ENCODE measurements around the gene IRAK3.
"Not testable (repeated sequence)": the region's sequence is repeated elsewhere in the genome, so short reads cannot be mapped to it uniquely, and the experiment has no call there.

Gene IRAK3

DNA sequence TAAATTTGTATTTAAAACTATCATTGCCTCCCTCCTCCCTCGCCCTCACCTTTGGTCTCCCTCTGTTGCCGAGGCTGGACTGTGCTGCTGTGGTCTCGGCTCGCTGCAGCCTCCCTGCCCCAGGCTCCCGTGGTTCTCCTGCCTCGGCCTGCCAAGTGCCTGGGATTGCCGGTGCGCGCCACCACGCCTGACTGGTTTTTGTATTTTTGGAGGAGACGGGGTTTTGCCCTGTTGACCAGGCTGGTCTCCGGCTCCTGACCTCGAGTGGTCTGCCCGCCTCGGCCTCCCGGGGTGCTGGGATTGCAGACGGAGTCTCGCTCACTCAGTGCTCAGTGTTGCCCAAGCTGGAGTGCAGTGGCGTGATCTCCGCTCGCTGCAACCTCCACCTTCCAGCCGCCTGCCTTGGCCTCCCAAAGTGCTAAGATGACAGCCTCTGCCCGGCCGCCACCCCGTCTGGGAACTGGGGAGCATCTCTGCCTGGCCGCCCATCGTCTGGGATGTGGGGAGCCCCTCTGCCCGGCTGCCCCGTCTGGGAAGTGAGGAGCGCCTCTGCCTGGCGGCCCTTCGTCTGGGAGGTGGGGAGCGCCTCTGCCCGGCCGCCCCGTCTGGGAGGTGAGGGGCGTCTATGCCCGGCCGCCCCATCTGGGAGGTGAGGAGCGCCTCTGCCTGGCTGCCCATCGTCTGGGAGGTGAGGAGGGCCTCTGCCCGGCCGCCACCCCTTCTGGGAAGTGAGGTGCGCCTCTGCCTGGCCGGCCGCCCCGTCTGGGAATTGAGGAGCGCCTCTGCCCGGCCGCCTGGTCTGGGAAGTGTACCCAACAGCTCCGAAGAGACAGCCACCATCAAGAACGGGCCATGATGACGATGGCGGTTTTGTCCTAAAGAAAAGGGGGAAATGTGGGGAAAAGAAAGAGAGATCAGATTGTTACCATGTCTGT is 14.4 kb upstream of the IRAK3 start:
- not testable (repeated sequence) for DNase-seq

DNA sequence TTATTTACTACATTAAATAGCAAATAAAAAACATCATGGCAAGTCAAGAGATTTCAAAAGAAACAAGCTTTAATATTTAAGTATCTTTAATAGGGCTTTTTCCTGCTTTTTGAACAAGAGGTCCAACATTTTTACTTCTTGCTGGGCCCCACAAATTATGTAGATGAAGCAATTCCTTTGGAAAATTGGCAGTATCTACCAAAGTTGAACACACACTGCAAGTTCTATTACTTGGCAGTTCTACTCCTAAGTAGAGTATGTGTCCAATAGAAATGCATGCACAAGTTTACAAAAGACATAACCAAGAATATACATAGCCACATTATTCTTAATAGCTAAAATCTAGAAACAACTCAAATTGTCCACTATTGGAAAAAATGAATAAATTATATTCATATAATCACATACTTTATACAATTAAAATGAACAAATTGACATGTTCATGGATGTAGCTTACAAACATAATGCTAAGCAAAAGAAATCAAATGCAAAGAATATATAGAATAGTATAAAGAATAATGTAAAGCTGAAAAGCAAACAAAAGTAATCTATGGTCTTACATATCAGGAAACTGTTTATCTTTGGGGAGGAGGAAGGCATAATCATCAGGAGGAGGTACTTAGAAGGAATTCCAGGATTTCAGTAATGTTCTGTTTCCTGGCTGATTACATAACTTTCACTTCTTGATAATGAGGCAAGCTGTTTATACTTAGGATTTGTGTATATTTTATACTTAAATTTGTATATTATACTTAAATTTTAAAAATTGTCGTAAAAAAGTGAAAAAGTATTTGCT is 12.7 kb upstream of the IRAK3 start:
- DNase-seq = no peak

GRCh38 chr12:66182956-66183355 is 6.1 kb upstream of the IRAK3 start:
- no peak for DNase-seq

DNA sequence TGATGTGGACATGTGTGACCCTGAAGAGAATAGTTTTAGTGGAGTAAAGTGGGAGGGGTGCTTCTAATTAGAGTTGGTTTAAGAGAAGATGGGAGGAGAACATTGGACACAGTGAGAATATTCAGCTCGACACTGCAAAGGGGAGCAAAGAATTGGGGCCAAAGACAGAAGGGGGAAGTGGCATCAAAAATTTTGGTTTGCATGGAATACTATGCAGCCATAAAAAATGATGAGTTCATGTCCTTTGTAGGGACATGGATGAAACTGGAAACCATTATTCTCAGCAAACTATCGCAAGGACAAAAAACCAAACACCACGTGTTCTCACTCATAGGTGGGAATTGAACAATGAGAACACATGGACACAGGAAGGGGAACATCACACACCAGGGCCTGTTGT is 4.2 kb upstream of the IRAK3 start:
- DNase-seq = not testable (repeated sequence)

GRCh38 chr12:66187036-66187435 is 2.0 kb upstream of the IRAK3 start:
- DNase-seq = no peak

DNA sequence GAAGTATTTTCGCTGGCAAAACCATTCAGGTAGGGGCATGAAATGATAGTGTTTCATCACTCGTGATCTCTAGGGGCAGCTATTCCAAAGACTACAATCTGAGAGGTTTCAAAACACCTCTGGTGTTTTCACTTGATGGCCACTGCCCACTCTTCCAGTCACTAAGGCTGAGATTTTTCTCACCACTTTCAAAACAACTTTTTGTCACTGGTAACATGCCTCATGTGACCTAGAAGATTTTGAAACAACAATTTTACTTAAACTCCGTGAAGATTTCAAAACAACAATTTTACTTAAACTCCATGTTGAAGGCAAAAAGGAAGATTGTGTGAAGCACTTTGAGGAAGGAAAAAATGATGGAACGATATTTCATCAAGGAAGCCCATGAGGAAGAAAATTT is 1.2 kb upstream of the IRAK3 start:
- no peak for DNase-seq

DNA sequence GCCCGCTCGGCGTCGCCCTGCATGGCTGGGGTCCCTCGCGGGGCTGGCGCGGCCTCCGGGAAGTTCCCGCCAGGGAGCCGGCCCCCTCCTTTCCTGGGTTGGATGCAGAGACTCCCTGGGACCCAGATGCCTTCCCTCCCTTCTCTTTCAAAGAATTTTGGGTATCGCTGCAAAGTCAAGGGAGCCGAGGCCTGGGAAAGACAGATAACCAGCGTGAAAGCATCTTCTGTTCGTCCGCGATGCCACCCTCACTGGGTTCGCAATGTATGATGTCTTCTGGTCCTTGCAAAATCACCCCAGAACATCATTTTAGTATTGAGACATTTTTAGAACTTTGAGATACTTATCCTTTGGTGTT is 451 bp downstream of the IRAK3 start:
- no peak for DNase-seq

GRCh38 chr12:66189889-66190288 is 875 bp downstream of the IRAK3 start:
- DNase-seq = no peak

- no peak for DNase-seq
These were observed 1.7 kb downstream of the IRAK3 start for GRCh38 chr12:66190519-66191370.

GRCh38 chr12:66191547-66192126 is 2.6 kb downstream of the IRAK3 start:
- DNase-seq = no peak

GRCh38 chr12:66194122-66194521 is 5.1 kb downstream of the IRAK3 start:
- no peak for DNase-seq

DNA sequence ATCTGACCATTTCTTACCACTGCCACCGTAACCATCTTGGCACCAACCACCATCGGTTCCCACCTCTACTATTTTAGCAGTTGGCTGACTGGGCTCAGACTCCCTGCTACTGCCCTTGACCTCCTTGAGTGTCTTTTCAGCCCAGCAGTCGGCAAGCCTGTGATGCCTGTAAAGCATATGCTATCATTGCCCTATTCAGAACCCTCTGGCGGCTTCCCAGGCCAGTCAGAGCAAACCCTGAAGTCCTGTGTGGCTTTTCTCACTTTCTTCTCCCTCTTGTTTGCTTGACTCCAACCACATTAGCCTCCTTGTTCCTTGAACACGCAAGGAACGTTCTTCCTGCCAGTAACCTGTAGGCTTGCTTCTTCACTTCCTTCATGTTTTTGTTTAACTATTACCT is 6.2 kb downstream of the IRAK3 start:
- DNase-seq = no peak

- no peak for DNase-seq
These were observed 7.8 kb downstream of the IRAK3 start for GRCh38 chr12:66196806-66197205.

DNA sequence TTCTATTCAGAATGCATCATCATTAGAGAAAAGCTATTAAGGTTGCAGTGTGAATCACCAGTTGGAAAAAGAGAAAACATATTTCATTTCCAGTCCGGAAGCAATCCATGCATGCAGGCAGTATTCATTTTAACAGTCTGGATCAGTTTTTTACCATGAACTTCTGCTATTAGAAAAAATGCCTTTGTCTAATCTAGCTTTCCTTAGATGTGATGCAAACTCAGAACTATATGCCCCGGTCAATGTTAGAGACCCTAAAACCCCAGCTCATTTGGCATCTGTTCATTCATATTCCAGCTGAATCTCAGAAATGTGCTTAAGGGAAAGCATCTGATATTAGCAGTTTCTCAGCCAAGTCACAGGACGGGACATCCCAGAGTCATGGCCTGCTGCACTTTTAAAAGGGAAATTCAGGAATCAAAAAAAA is 8.5 kb downstream of the IRAK3 start:
- DNase-seq = no peak

- no peak for DNase-seq
These were observed 10.1 kb downstream of the IRAK3 start for GRCh38 chr12:66199141-66199540.

DNA sequence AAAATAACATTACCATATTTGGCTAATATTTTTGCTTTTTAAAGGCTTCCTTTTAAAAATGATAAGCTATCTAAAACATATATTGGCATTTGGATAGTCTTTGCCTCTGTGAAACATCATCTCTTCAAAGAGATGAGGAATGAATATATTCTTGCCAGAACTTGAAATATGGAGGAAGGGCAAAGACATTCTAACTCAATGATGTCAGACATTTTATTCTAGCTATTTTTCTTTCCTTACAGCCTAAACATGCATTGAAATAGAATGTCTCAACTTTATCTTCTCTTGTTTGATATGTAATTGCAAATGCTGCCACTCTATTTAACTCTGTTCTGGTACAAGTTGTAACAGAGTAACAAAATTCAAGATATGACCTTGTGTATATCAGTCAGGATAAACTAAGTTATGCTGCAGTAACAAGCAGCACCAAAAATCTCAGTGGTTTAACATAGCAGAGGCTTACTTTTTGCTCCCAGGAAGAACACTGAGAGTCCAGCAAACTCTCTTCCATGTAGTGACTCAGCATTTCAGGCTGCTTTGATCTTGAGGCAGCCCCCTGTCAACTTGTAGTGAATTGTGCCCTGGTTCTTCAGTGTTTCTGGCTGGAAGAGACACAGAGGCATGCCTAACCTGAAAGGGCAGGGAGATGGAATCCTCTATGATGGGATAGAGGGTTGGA is 11.0 kb downstream of the IRAK3 start:
- DNase-seq = no peak

GRCh38 chr12:66203820-66204219 is 14.8 kb downstream of the IRAK3 start:
- no peak for DNase-seq

- no peak for DNase-seq
These were observed 17.1 kb downstream of the IRAK3 start for GRCh38 chr12:66206141-66206540.

DNA sequence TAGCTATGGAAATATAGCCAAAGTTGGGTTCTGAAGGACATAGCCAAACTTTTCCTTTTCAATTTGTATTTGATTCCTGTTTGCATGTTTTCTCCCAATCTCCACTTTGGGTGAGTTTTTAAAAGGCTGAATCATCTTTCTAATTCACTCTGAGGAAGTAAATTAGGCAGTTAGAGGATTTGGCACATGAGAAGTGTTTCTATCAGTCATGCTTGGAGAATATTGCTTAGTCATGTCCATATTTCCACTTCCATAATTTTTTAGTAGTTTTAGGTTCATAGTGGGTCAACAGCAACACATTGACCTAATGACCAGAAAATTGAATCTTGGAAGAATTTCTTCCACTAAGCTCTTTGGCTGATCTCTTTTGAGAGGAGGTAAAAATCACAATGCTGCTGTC is 21.8 kb downstream of the IRAK3 start:
- DNase-seq = no peak

GRCh38 chr12:66211573-66211972 is 22.6 kb downstream of the IRAK3 start:
- DNase-seq = not testable (repeated sequence)

DNA sequence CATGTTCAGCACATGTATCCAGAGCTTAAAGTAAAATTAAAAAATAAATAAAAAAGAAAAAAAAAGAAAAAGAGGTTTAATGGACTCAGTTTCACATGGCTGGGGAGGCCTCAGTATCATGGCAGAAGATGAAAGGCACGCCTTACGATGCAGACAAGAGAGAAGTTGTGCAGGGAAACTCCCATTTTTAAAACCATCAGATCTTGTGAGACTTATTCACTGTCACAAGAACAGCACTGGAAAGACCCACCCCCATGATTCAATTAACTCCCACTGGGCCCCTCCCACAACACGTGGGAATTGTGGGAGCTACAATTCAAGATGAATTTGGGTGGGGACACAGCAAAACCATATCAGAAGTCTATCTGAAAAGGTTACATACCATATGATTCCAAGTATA is 24.0 kb downstream of the IRAK3 start:
- DNase-seq = not testable (repeated sequence)

DNA sequence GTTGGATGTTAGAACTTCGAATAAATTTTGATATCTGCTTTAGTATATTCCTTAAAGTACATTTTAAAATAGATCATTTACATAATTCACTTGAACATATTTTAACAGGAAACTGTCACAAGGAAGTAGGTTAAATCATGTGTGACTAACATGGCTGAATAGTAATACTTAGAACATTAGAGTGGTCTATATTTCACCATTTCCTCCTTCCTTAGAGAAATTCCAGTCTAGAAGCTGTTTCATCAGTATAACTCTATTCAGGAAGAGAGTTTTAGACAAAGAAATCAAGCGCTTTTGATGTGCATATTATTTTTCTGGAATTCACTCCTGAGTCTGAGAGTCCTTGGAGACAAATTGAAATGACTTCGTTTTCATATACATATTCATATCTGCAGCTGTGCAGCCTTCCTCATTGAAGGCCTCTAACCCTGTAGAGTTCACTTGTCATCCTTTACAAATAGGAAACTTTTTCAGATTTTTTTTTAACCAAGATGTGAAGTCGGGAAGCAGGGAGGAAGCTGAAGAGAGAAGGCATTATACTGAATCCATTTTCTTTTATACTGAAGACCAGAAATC is 28.4 kb downstream of the IRAK3 start:
- DNase-seq = no peak
